HepG2 (cell line): ENCODE measurements around the gene SLC9A8. TPM values are rescaled to one million over a fixed set of nuclear protein-coding genes. Genes with fewer than 3 reads are reported as not detected.

Experiments used
- ATAC-seq: fragments of 200-7000 bp; cut with Tn5 transposase; 3 replicates; pipeline ENCODE4 v1.9.1; 2020; ENCODE audit warnings: mild to moderate bottlenecking, moderate library complexity
- BruUV-seq: library from RNA; stranded (reverse); fragments of 400-500 nt; replicated peaks from 2 replicates; lab custom pipeline; 2021; lab: Mats Ljungman, UMichigan
- CTCF ChIA-PET: fragments of 300-600 bp; formaldehyde crosslinking; extraction: SDS; loops from one replicate; lab custom pipeline; 2021; ENCODE audit warnings: low total read pairs, inconsistent platforms, low intra/inter-chr PET ratio; lab: Yijun Ruan, JAX
- POLR2A ChIA-PET: fragments of 350-600 bp; sonication (Branson Sonifier 250); formaldehyde crosslinking; loops from one replicate; lab custom pipeline; 2020; ENCODE audit warnings: antibody characterized with exemption, inconsistent platforms; lab: Yijun Ruan, JAX
- DNase-seq: peaks from one replicate; pipeline ENCODE4 v3.0.0-alpha.2; 2015; ENCODE audit warnings: low spot score
- FAIRE-seq: peaks from 3 replicates; lab custom pipeline; 2011; peaks lifted over from hg19 to GRCh38; lab: Jason Lieb, UNC
- H2AFZ ChIP-seq: one replicate; pipeline ENCODE4 v1.6.1; 2011; ENCODE audit warnings: low read length, inconsistent platforms
- H3K27ac ChIP-seq: fragments of 300-600 bp; 3 replicates; pipeline ENCODE4 v1.8.0; 2011; ENCODE audit warnings: mixed run types, mild to moderate bottlenecking, mixed read lengths, low read length, inconsistent platforms; ENCODE audit not compliant: insufficient read depth; ENCODE audit errors: extremely low read length
- H3K27me3 ChIP-seq, 2 experiments: fragments of 200-600 bp in 1 of 2; 2 replicates in 1 of 2; 3 replicates in 1 of 2; pipeline versions ENCODE4 v1.6.0 to v1.8.0; 2011; ENCODE audit warnings: low read length in 2 of 2, mild to moderate bottlenecking in 2 of 2, moderate library complexity in 2 of 2, inconsistent platforms in 1 of 2; ENCODE audit not compliant: insufficient read depth in 2 of 2, control insufficient read depth in 1 of 2
- H3K36me3 ChIP-seq, 2 experiments: fragments of 200-600 bp in 1 of 2; replicated peaks in 1 of 2; 2 replicates in 1 of 2; 3 replicates in 1 of 2; pipeline versions ENCODE4 v1.5.1 to v1.8.0; 2011; ENCODE audit warnings: low read length in 2 of 2, inconsistent platforms in 1 of 2; ENCODE audit not compliant: insufficient read depth in 2 of 2, control insufficient read depth in 1 of 2
- H3K4me1 ChIP-seq: 2 replicates; pipeline ENCODE4 v1.5.1; 2012; ENCODE audit warnings: low read length, inconsistent platforms; ENCODE audit not compliant: insufficient read depth
- H3K4me2 ChIP-seq: 2 replicates; pipeline ENCODE4 v1.6.0; 2011; ENCODE audit warnings: low read depth, low read length, inconsistent platforms
- H3K4me3 ChIP-seq, 3 experiments: fragments of 200-600 bp in 1 of 3; sonication (generic), shearing (Covaris generic) in 1 of 3; replicated peaks in 1 of 3; 2 replicates each; pipeline ENCODE4 v1.5.1; 2011 to 2016; ENCODE audit warnings: low read length in 3 of 3, inconsistent platforms in 2 of 3, low read depth in 2 of 3, mild to moderate bottlenecking in 2 of 3, control low read depth in 1 of 3, mixed read lengths in 1 of 3; ENCODE audit not compliant: insufficient read depth in 1 of 3
- H3K79me2 ChIP-seq: one replicate; pipeline ENCODE4 v1.6.1; 2011; ENCODE audit warnings: low read length, inconsistent platforms; ENCODE audit not compliant: insufficient read depth
- H3K9ac ChIP-seq: 2 replicates; pipeline ENCODE4 v1.6.0; 2011; ENCODE audit warnings: mild to moderate bottlenecking, low read depth, low read length, inconsistent platforms; ENCODE audit not compliant: insufficient read depth
- H3K9me3 ChIP-seq: 2 replicates; pipeline ENCODE4 v1.5.1; 2012; ENCODE audit warnings: mild to moderate bottlenecking, low read length
- H4K20me1 ChIP-seq: 2 replicates; pipeline ENCODE4 v1.6.0; 2011; ENCODE audit warnings: inconsistent platforms, mild to moderate bottlenecking, low read length, moderate library complexity; ENCODE audit not compliant: insufficient read depth
- PITX1 ChIP-seq: sonication (generic); formaldehyde crosslinking; IDR thresholded peaks from 2 replicates; pipeline ENCODE4 v1.5.1; 2020; ENCODE audit warnings: mild to moderate bottlenecking, missing genetic modification reagents
- PLRG1 ChIP-seq: fragments of 450-650 bp; conservative IDR thresholded peaks from 2 replicates; pipeline ENCODE4 v1.6.1; 2016
- PRDM10 ChIP-seq: sonication (generic); formaldehyde crosslinking; IDR thresholded peaks from 2 replicates; pipeline ENCODE4 v1.4.0; 2020; ENCODE audit warnings: low read depth, missing genetic modification reagents
- SNAI1 ChIP-seq: sonication (generic); formaldehyde crosslinking; IDR thresholded peaks from 2 replicates; pipeline ENCODE4 v1.5.0; 2020; ENCODE audit warnings: mild to moderate bottlenecking, missing genetic modification reagents, borderline replicate concordance
- SNAPC2 ChIP-seq: sonication (generic); formaldehyde crosslinking; IDR thresholded peaks from 2 replicates; pipeline ENCODE4 v1.8.1; 2022; ENCODE audit warnings: mild to moderate bottlenecking, missing genetic modification reagents
- SP140L ChIP-seq: sonication (generic); formaldehyde crosslinking; IDR thresholded peaks from 2 replicates; pipeline ENCODE4 v1.4.0; 2020; ENCODE audit warnings: missing genetic modification reagents, borderline replicate concordance
- UBTF ChIP-seq: sonication (generic); formaldehyde crosslinking; IDR thresholded peaks from 2 replicates; pipeline ENCODE4 v1.4.0; 2020; ENCODE audit warnings: mild to moderate bottlenecking, missing genetic modification reagents
- YEATS4 ChIP-seq: sonication (generic); formaldehyde crosslinking; IDR thresholded peaks from 2 replicates; pipeline ENCODE4 v1.4.0; 2020; ENCODE audit warnings: missing genetic modification reagents, borderline replicate concordance
- ZNF10 ChIP-seq: sonication (generic); formaldehyde crosslinking; IDR thresholded peaks from 2 replicates; pipeline ENCODE4 v1.4.0; 2020; ENCODE audit warnings: mild to moderate bottlenecking, low read depth, missing genetic modification reagents, borderline replicate concordance
- ZNF558 ChIP-seq: sonication (generic); formaldehyde crosslinking; IDR thresholded peaks from 2 replicates; pipeline ENCODE4 v1.9.0; 2022; ENCODE audit warnings: mild to moderate bottlenecking, missing genetic modification reagents, borderline replicate concordance
- ZNF672 ChIP-seq: sonication (generic); formaldehyde crosslinking; IDR thresholded peaks from 2 replicates; pipeline ENCODE4 v1.8.1; 2022; ENCODE audit warnings: missing genetic modification reagents
- WGBS: methylation state at CpG from one replicate; pipeline ENCODE4 v1.1.6; 2017; ENCODE audit warnings: low lambda C conversion rate; 5-methylcytosine and 5-hydroxymethylcytosine counted together
- in situ Hi-C: cut with HindIII; loops from 2 replicates; pipeline ENCODE4 v1.10.0; 2017; ENCODE audit warnings: low pct_unique_long_range_greater_than_20kb; ENCODE audit not compliant: extremely low pct_ligation_motif_present
- intact Hi-C: fragments of 100-400 bp; cut with micrococcal nuclease; formaldehyde crosslinking; loops from one replicate; pipeline ENCODE4 v1.10.0; 2022; ENCODE audit not compliant: unreplicated experiment
- polyA plus RNA-seq, 8 experiments: library from polyadenylated mRNA; depleted of rRNA in 3 of 8; stranded (reverse) in 7 of 8; unstranded in 1 of 8; fragments of >200 nt; fragmentation: Illumina TruSeq in 4 of 8; extraction: Trizol in 4 of 8; gene quantifications; 2 replicates each; pipeline versions ENCODE4 v1.2.1 to v1.2.3, GENCODE V29; 2011 to 2016; ENCODE audit warnings: low read depth in 4 of 8, missing spikeins in 1 of 8, mixed read lengths in 1 of 8; ENCODE audit not compliant: insufficient read depth in 1 of 8
- total RNA-seq, 5 experiments: library from RNA; depleted of rRNA; stranded (reverse); fragments of >200 nt; fragmentation: Illumina TruSeq; extraction: Trizol; gene quantifications; 2 replicates each; pipeline ENCODE4 v1.2.3, GENCODE V29; 2016; ENCODE audit warnings: low read depth in 1 of 5

SLC9A8 gene
- total and polyA plus RNA-seq, 2 of the 13 experiments (the other 11 are each of a cell fraction or from before 2014, with no cell fraction given): 4.1 to 7.4 TPM

GRCh38 chr20:49937027-49937929 is 124.7 kb downstream of the SLC9A8 start (continued):
- no peak for TF ChIP-seq SP140L (CRISPR knock-in tag)
- TF ChIP-seq SNAPC2 (CRISPR knock-in tag): 0 out of 2 replicates have a peak, but pooled peaks have one; percentile 42
- TF ChIP-seq UBTF (CRISPR knock-in tag): peak; percentile 16; the same call in 1 of the 2 replicates
- 0 out of 2 replicates have a peak, but pooled peaks have one; percentile 40 for TF ChIP-seq YEATS4
- TF ChIP-seq, all 625 proteins: peak for 102

- ChIA-PET POLR2A (interaction anchor here (0.6 to 3.2 kb wide), 8 partner anchors 8 to 850 kb away, joined by 3 to 24 read pairs (median 4); no protein-coding TSS in a partner anchor), CTCF (no interaction called here)
- BruUV-seq: no TSS peak
- DNase-seq (no peak), FAIRE-seq (no peak), ATAC-seq (no peak)
- peaks cover 70% of the 10 kb centered on the region for H3K79me2 ChIP-seq
- H3K27ac ChIP-seq: peak overlapping the region; percentile 78
- H3K27me3 ChIP-seq: no peaks in the 10 kb centered on the region; a peak in 2 of 5 replicates
- H2AFZ ChIP-seq: no peak overlapping the region
- peak overlapping the region; percentile 80 to 99 (median 99) for H3K4me3 ChIP-seq
- H4K20me1 ChIP-seq: peaks cover 36% of the 10 kb centered on the region
- intact Hi-C loops: no loop called here
- peak overlapping the region; percentile 98 for H3K4me2 ChIP-seq
- no peaks in the 10 kb centered on the region for H3K9me3 ChIP-seq
- in situ Hi-C loops: no loop called here
- peaks cover 83% of the 10 kb centered on the region for H3K4me1 ChIP-seq
- peak overlapping the region; percentile 97; the same call in 1 of the 2 replicates for H3K9ac ChIP-seq
- H3K36me3 ChIP-seq: peaks cover 20 to 39% of the 10 kb centered on the region in 2 experiments
- 82% methylated on average over 12 of the region's 12 CpGs for WGBS
- TF ChIP-seq ZNF672 (CRISPR knock-in tag) (no peak), PLRG1 (no peak), PITX1 (0 out of 2 replicates have a peak, but pooled peaks have one; percentile 20), ZNF10 (CRISPR knock-in tag) (no peak), SNAI1 (CRISPR knock-in tag) (no peak), ZNF558 (CRISPR knock-in tag) (no peak), PRDM10 (CRISPR knock-in tag) (no peak)
Observed at GRCh38 chr20:49938173-49939163, 125.8 kb downstream of the SLC9A8 start.
